Activated naive CD4-positive, alpha-beta T cell treated with anti-CD3 and anti-CD28 coated beads for 36 hours (primary cell): Measurements from ENCODE around the gene COG2. TPM values are rescaled to one million over a fixed set of nuclear protein-coding genes. Genes with fewer than 3 reads are reported as not detected.

Source experiments
- CTCF ChIA-PET: fragments of 350-600 bp; sonication (Branson Sonifier 250); formaldehyde crosslinking; loops from one replicate; lab custom pipeline; 2021; ENCODE audit warnings: antibody characterized with exemption; lab: Charles Lee
- DNase-seq: peaks from one replicate; pipeline ENCODE4 v3.0.0-alpha.2; 2020
- H3K27ac Mint-ChIP-seq: one replicate; pipeline ENCODE4 v1.8.0; 2021; ENCODE audit warnings: mild to moderate bottlenecking, mixed read lengths
- H3K27me3 Mint-ChIP-seq: one replicate; pipeline ENCODE4 v1.8.0; 2021; ENCODE audit warnings: low read depth, mixed read lengths
- H3K36me3 Mint-ChIP-seq: one replicate; pipeline ENCODE4 v1.8.0; 2021; ENCODE audit warnings: low read depth, mixed read lengths
- H3K4me1 Mint-ChIP-seq: one replicate; pipeline ENCODE4 v1.8.0; 2021; ENCODE audit warnings: low read depth, mixed read lengths
- H3K4me3 Mint-ChIP-seq: one replicate; pipeline ENCODE4 v1.8.0; 2021; ENCODE audit warnings: mild to moderate bottlenecking, moderate library complexity, mixed read lengths
- H3K9me3 Mint-ChIP-seq: one replicate; pipeline ENCODE4 v1.8.0; 2021; ENCODE audit warnings: mixed read lengths
- intact Hi-C: fragments of 100-400 bp; cut with micrococcal nuclease; formaldehyde crosslinking; loops from one replicate; pipeline ENCODE4 v1.15.1; 2023
- total RNA-seq, 2 experiments: library from RNA; stranded (reverse); gene quantifications; one replicate each; pipeline ENCODE4 v1.2.3, GENCODE V29; 2021

The COG2 gene
- total RNA-seq, 2 experiments from 2014 or later, result 19.9 to 22.1 TPM

GRCh38 chr1:230706020-230706699 is 63.9 kb downstream of the COG2 start:
- Mint-ChIP-seq H3K9me3 (no peaks in the 10 kb centered on the region), H3K4me3 (no peak overlapping the region), H3K27ac (no peak overlapping the region), H3K36me3 (no peaks in the 10 kb centered on the region), H3K4me1 (no peaks in the 10 kb centered on the region), H3K27me3 (peaks cover 5% of the 10 kb centered on the region)
- no peak for DNase-seq
- CTCF ChIA-PET, result no interaction called here
- intact Hi-C loops, result no loop called here

GRCh38 chr1:230706887-230707731 is 64.8 kb downstream of the COG2 start:
- peaks cover 5% of the 10 kb centered on the region for H3K27me3 Mint-ChIP-seq
- H3K27ac Mint-ChIP-seq, result no peak overlapping the region
- H3K9me3 Mint-ChIP-seq, result no peaks in the 10 kb centered on the region
- DNase-seq, result no peak
- CTCF ChIA-PET, result no interaction called here
- intact Hi-C loops, result no loop called here
- no peak overlapping the region for H3K4me3 Mint-ChIP-seq
- no peaks in the 10 kb centered on the region for H3K4me1 Mint-ChIP-seq
- no peaks in the 10 kb centered on the region for H3K36me3 Mint-ChIP-seq

- peaks cover 5% of the 10 kb centered on the region for H3K27me3 Mint-ChIP-seq
- intact Hi-C loops, result no loop called here
- H3K36me3 Mint-ChIP-seq, result no peaks in the 10 kb centered on the region
- H3K9me3 Mint-ChIP-seq, result no peaks in the 10 kb centered on the region
- CTCF ChIA-PET, result no interaction called here
- no peaks in the 10 kb centered on the region for H3K4me1 Mint-ChIP-seq
- no peak overlapping the region for H3K27ac Mint-ChIP-seq
- no peak overlapping the region for H3K4me3 Mint-ChIP-seq
- DNase-seq, result no peak
Observed at GRCh38 chr1:230707732-230708630, 65.7 kb downstream of the COG2 start.

- DNase-seq, result no peak
- Mint-ChIP-seq H3K4me3 (no peak overlapping the region), H3K27ac (no peak overlapping the region), H3K4me1 (no peaks in the 10 kb centered on the region), H3K9me3 (no peaks in the 10 kb centered on the region), H3K36me3 (no peaks in the 10 kb centered on the region), H3K27me3 (peaks cover 5% of the 10 kb centered on the region)
- intact Hi-C loops, result no loop called here
- CTCF ChIA-PET, result no interaction called here
Observed at GRCh38 chr1:230708631-230709580, 66.6 kb downstream of the COG2 start.

- CTCF ChIA-PET, result no interaction called here
- Mint-ChIP-seq H3K27me3 (peaks cover 5% of the 10 kb centered on the region), H3K4me3 (no peak overlapping the region), H3K4me1 (no peaks in the 10 kb centered on the region), H3K9me3 (no peaks in the 10 kb centered on the region), H3K27ac (no peak overlapping the region), H3K36me3 (no peaks in the 10 kb centered on the region)
- intact Hi-C loops, result no loop called here
- DNase-seq, result no peak
Observed at GRCh38 chr1:230709619-230710542, 67.6 kb downstream of the COG2 start.

GRCh38 chr1:230710543-230710904 is 68.2 kb downstream of the COG2 start:
- Mint-ChIP-seq H3K4me3 (no peak overlapping the region), H3K27ac (no peak overlapping the region), H3K9me3 (no peaks in the 10 kb centered on the region), H3K36me3 (no peaks in the 10 kb centered on the region), H3K27me3 (peaks cover 4% of the 10 kb centered on the region), H3K4me1 (no peaks in the 10 kb centered on the region)
- CTCF ChIA-PET, result no interaction called here
- intact Hi-C loops, result no loop called here
- no peak for DNase-seq

- DNase-seq, result no peak
- H3K4me1 Mint-ChIP-seq, result no peaks in the 10 kb centered on the region
- intact Hi-C loops, result no loop called here
- peaks cover 7% of the 10 kb centered on the region for H3K27me3 Mint-ChIP-seq
- H3K4me3 Mint-ChIP-seq, result no peak overlapping the region
- no peaks in the 10 kb centered on the region for H3K9me3 Mint-ChIP-seq
- no peak overlapping the region for H3K27ac Mint-ChIP-seq
- CTCF ChIA-PET, result no interaction called here
- H3K36me3 Mint-ChIP-seq, result no peaks in the 10 kb centered on the region
Observed at GRCh38 chr1:230711245-230711644, 69.0 kb downstream of the COG2 start.

- CTCF ChIA-PET, result no interaction called here
- Mint-ChIP-seq H3K27me3 (peaks cover 9% of the 10 kb centered on the region), H3K36me3 (no peaks in the 10 kb centered on the region), H3K4me1 (no peaks in the 10 kb centered on the region), H3K9me3 (peaks cover 5% of the 10 kb centered on the region), H3K27ac (no peak overlapping the region), H3K4me3 (no peak overlapping the region)
- intact Hi-C loops, result no loop called here
- DNase-seq, result no peak
Observed at GRCh38 chr1:230712470-230712942, 70.2 kb downstream of the COG2 start.

GRCh38 chr1:230713138-230713537 is 70.9 kb downstream of the COG2 start:
- peaks cover 7% of the 10 kb centered on the region for H3K27me3 Mint-ChIP-seq
- CTCF ChIA-PET, result no interaction called here
- no peaks in the 10 kb centered on the region for H3K4me1 Mint-ChIP-seq
- DNase-seq, result no peak
- H3K9me3 Mint-ChIP-seq, result peaks cover 5% of the 10 kb centered on the region
- no peaks in the 10 kb centered on the region for H3K36me3 Mint-ChIP-seq
- intact Hi-C loops, result no loop called here
- H3K4me3 Mint-ChIP-seq, result no peak overlapping the region
- H3K27ac Mint-ChIP-seq, result no peak overlapping the region

GRCh38 chr1:230713547-230713914 is 71.2 kb downstream of the COG2 start:
- intact Hi-C loops, result no loop called here
- Mint-ChIP-seq H3K9me3 (peaks cover 5% of the 10 kb centered on the region), H3K36me3 (no peaks in the 10 kb centered on the region), H3K4me1 (no peaks in the 10 kb centered on the region), H3K27ac (no peak overlapping the region), H3K4me3 (no peak overlapping the region), H3K27me3 (peaks cover 6% of the 10 kb centered on the region)
- CTCF ChIA-PET, result no interaction called here
- DNase-seq, result no peak
